DMS153 treated with DMSO at 0.1 percent for 48 hours (cell line): ENCODE results near the gene A3GALT2.

ENCODE experiments used
- DNase-seq: peaks from one replicate; lab custom pipeline; 2025; ENCODE audit not compliant: unreplicated experiment; lab: John Stamatoyannopoulos, UW

The A3GALT2 gene

GRCh38 chr1:33320619-33321165 is at the start of gene A3GALT2:
TSS of gene A3GALT2 (minus strand) at chr1:33321098. CDS start at chr1:33321098, 0 bp downstream.
- DNase-seq: no peak

GRCh38 chr1:33370301-33370700 is 49.4 kb upstream of the A3GALT2 start:
- DNase-seq: no peak

- DNase-seq: no peak
Measured at GRCh38 chr1:33369764-33370163, 48.9 kb upstream of the A3GALT2 start.

- no peak for DNase-seq
Measured at GRCh38 chr1:33369081-33369480, 48.2 kb upstream of the A3GALT2 start.

- DNase-seq: no peak
Measured at GRCh38 chr1:33368431-33368830, 47.5 kb upstream of the A3GALT2 start.

GRCh38 chr1:33367485-33368405 is 46.8 kb upstream of the A3GALT2 start:
- DNase-seq: peak; percentile 79

GRCh38 chr1:33366762-33367484 is 46.0 kb upstream of the A3GALT2 start:
- no peak for DNase-seq

- DNase-seq: no peak
Measured at GRCh38 chr1:33365560-33365997, 44.7 kb upstream of the A3GALT2 start.

GRCh38 chr1:33364565-33364918 is 43.6 kb upstream of the A3GALT2 start:
- DNase-seq: peak; percentile 96

- no peak for DNase-seq
Measured at GRCh38 chr1:33363470-33363861, 42.6 kb upstream of the A3GALT2 start.

GRCh38 chr1:33363021-33363420 is 42.1 kb upstream of the A3GALT2 start:
- no peak for DNase-seq

GRCh38 chr1:33361532-33362235 is 40.8 kb upstream of the A3GALT2 start:
- no peak for DNase-seq

- DNase-seq: no peak
Measured at GRCh38 chr1:33360367-33360766, 39.5 kb upstream of the A3GALT2 start.

- DNase-seq: no peak
Measured at GRCh38 chr1:33359931-33360330, 39.0 kb upstream of the A3GALT2 start.

- no peak for DNase-seq
Measured at GRCh38 chr1:33358795-33359503, 38.1 kb upstream of the A3GALT2 start.

- DNase-seq: no peak
Measured at GRCh38 chr1:33358114-33358794, 37.4 kb upstream of the A3GALT2 start.

- DNase-seq: no peak
Measured at GRCh38 chr1:33357099-33357498, 36.2 kb upstream of the A3GALT2 start.

- DNase-seq: no peak
Measured at GRCh38 chr1:33354707-33355316, 33.9 kb upstream of the A3GALT2 start.

GRCh38 chr1:33353531-33353930 is 32.6 kb upstream of the A3GALT2 start:
- no peak for DNase-seq

GRCh38 chr1:33351281-33351660 is 30.4 kb upstream of the A3GALT2 start:
- DNase-seq: no peak
